Large intestine (tissue), 3 donors: ENCODE data around the gene P2RY1. TPM values are rescaled to one million over a fixed set of nuclear protein-coding genes. Genes with fewer than 3 reads are reported as not detected.

ENCODE experiments used
- DNase-seq, 2 donors: peaks; one replicate each; pipeline versions ENCODE4 v3.0.0 to v3.0.0-alpha.2; 2013
- H3K27ac ChIP-seq: one replicate; pipeline ENCODE4 v1.5.1; 2013; ENCODE audit warnings: low read length
- H3K27me3 ChIP-seq: 2 replicates; pipeline ENCODE4 v1.6.1; 2013; ENCODE audit warnings: low read length; ENCODE audit not compliant: control insufficient read depth, insufficient read depth
- H3K36me3 ChIP-seq: 2 replicates; pipeline ENCODE4 v1.6.1; 2013; ENCODE audit warnings: low read length; ENCODE audit not compliant: control insufficient read depth, insufficient read depth
- H3K4me1 ChIP-seq: one replicate; pipeline ENCODE4 v1.6.1; 2013; ENCODE audit warnings: low read length; ENCODE audit not compliant: control insufficient read depth, insufficient read depth
- H3K4me3 ChIP-seq: one replicate; pipeline ENCODE4 v1.5.1; 2013; ENCODE audit warnings: low read length
- H3K9me3 ChIP-seq: one replicate; pipeline ENCODE4 v1.6.1; 2013; ENCODE audit warnings: mild to moderate bottlenecking, low read depth, low read length, moderate library complexity; ENCODE audit not compliant: control insufficient read depth
- WGBS: methylation state at CpG from one replicate; pipeline ENCODE4 v1.1.5; 2013; ENCODE audit warnings: low lambda C conversion rate; ENCODE audit not compliant: insufficient coverage; 5-methylcytosine and 5-hydroxymethylcytosine counted together
- polyA plus RNA-seq: library from polyadenylated mRNA; unstranded; fragments of 120-200 nt; gene quantifications from one replicate; pipeline ENCODE4 v1.2.1, GENCODE V29; 2013

Gene P2RY1
- polyA plus RNA-seq, 1 donor, result 10.9 TPM

DNA sequence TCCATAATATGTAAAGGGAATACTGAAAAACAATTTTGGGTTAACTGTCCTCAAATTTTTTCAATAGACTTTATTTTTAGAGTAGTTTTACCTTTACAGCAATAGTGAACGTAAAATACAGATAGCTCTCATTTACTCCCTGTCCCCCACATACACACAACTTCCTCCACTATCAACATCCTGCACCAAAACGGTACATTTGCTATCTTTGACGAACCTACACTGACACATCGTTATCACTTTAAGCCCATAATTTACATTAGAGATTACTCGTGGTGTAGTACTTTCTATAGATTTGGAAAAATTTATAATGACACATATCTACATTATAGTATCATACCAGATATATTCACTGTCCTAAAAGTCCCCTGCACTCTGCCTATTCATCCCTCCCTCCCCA, 16.9 kb upstream of the P2RY1 start:
- H3K27me3 ChIP-seq, result no peaks in the 10 kb centered on the region
- H3K4me1 ChIP-seq, result no peaks in the 10 kb centered on the region
- WGBS, result 80% methylated on average over 1 of the region's 5 CpGs
- no peaks in the 10 kb centered on the region for H3K36me3 ChIP-seq
- H3K27ac ChIP-seq, result no peak overlapping the region
- H3K4me3 ChIP-seq, result no peak overlapping the region
- no peak for DNase-seq
- H3K9me3 ChIP-seq, result no peaks in the 10 kb centered on the region

DNA sequence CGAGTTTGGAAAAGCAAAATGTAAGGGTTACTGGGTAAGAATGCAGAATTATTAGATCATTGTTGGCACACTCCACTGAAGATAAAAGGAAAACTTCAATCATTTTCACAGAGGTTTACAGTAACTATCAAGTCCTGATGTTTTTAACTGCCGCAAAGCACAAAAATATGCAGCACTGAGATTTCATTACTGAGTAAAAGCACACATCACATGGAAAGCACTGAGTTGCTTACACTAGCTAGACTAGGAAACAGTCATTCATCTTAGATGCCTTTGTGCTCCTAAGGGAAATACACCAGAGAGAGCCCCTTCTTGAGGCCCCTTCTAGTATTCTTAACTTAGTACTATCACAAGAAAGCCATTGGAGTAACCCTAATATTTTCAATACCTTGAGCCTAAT, 11.8 kb upstream of the P2RY1 start:
- Histone ChIP-seq H3K4me1 (no peaks in the 10 kb centered on the region), H3K4me3 (no peak overlapping the region), H3K27me3 (no peaks in the 10 kb centered on the region), H3K27ac (no peak overlapping the region), H3K9me3 (no peaks in the 10 kb centered on the region), H3K36me3 (no peaks in the 10 kb centered on the region)
- DNase-seq, result peak in 1 of 2 donors; percentile 27
- WGBS, result no CpG with 5 or more reads among the region's 2 CpGs

DNA sequence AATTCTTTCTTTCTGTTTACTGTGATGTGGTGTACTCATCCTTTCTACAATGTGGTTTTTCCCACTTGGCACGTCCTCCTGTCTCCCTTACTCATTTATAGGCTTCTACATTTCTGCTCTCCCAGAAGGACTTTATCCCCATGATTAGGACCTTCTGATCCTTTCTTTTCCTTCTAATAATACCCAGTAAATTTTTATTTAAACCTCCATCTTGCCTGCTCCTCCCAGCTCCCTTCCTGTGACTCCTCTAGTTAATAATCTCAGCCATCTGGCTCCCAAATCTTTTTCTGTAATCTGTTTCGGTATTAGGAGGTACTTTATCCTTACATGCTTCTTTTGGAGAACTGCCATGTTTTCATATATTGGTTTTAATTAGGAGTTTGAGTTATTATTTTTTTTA, 11.2 kb upstream of the P2RY1 start:
- Histone ChIP-seq H3K4me3 (no peak overlapping the region), H3K27me3 (no peaks in the 10 kb centered on the region), H3K27ac (no peak overlapping the region), H3K4me1 (no peaks in the 10 kb centered on the region), H3K36me3 (no peaks in the 10 kb centered on the region), H3K9me3 (no peaks in the 10 kb centered on the region)
- DNase-seq, result no peak
- 73% methylated on average over 2 of the region's 2 CpGs for WGBS

DNA sequence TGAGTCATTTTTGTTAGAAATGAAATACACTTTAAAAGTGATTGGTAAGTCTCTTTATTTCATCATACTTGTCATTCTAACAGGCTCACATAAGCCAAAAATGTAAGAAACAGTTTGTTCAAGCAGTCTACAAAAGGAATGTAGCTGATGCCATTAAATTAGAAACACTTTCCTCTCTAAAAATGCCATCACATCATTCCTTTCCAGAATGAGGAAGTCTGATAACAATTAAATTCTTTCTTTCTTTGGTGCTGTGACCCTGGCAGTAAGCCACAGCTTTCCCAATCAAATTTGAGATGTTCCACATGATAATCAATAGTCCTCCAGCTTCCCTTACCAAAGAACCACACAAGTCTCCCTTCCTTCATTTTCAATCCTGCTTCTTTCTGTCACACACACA, 9.4 kb upstream of the P2RY1 start:
- no peak overlapping the region for H3K27ac ChIP-seq
- H3K4me1 ChIP-seq, result no peaks in the 10 kb centered on the region
- H3K4me3 ChIP-seq, result no peak overlapping the region
- no peaks in the 10 kb centered on the region for H3K9me3 ChIP-seq
- DNase-seq, result no peak
- H3K36me3 ChIP-seq, result no peaks in the 10 kb centered on the region
- H3K27me3 ChIP-seq, result no peaks in the 10 kb centered on the region

DNA sequence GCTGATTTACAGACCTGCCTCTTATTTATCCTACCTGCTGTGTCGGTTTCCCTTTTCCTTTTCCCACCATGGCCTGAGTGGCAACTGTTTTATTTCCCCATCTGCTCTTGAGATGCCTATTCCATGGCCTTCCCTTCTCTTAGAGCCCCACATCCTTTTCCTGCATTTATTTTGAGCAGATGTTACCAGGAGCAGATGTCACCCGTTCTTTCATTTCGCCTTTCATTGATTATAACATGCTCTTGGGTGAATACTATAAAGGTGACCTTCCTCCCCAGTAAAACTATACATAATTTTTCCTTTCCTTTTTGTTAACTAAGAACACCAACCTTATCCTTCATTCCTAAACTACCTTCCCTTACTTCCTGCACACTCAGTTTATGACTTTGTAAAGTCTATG, 8.5 kb upstream of the P2RY1 start:
- no peak overlapping the region for H3K27ac ChIP-seq
- H3K9me3 ChIP-seq, result no peaks in the 10 kb centered on the region
- H3K36me3 ChIP-seq, result no peaks in the 10 kb centered on the region
- 92% methylated on average over 2 of the region's 3 CpGs for WGBS
- no peaks in the 10 kb centered on the region for H3K4me1 ChIP-seq
- no peak overlapping the region for H3K4me3 ChIP-seq
- no peak for DNase-seq
- no peaks in the 10 kb centered on the region for H3K27me3 ChIP-seq

DNA sequence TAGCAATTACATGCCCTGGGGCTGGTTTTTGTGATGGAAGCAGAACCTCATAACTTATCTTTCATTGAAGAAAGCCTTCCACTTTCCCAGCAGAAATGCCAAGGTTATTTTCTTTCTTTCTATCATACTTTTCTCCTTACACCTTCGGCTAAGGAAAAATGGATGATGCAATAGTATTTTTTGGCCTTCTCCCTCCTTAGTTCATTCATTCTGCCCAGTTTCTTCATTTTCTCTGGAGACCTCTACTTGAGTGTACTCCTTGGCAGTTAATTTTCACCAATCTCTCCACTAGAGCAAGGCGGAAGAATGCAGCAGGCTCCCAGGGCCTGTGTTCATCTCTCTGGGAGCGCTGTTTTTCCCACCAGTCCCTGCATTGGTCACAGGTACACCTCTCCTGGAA, 7.6 kb upstream of the P2RY1 start:
- no peaks in the 10 kb centered on the region for H3K9me3 ChIP-seq
- no CpG with 5 or more reads among the region's 3 CpGs for WGBS
- no peak overlapping the region for H3K27ac ChIP-seq
- DNase-seq, result no peak
- H3K4me3 ChIP-seq, result no peak overlapping the region
- H3K36me3 ChIP-seq, result no peaks in the 10 kb centered on the region
- no peaks in the 10 kb centered on the region for H3K4me1 ChIP-seq
- no peaks in the 10 kb centered on the region for H3K27me3 ChIP-seq

DNA sequence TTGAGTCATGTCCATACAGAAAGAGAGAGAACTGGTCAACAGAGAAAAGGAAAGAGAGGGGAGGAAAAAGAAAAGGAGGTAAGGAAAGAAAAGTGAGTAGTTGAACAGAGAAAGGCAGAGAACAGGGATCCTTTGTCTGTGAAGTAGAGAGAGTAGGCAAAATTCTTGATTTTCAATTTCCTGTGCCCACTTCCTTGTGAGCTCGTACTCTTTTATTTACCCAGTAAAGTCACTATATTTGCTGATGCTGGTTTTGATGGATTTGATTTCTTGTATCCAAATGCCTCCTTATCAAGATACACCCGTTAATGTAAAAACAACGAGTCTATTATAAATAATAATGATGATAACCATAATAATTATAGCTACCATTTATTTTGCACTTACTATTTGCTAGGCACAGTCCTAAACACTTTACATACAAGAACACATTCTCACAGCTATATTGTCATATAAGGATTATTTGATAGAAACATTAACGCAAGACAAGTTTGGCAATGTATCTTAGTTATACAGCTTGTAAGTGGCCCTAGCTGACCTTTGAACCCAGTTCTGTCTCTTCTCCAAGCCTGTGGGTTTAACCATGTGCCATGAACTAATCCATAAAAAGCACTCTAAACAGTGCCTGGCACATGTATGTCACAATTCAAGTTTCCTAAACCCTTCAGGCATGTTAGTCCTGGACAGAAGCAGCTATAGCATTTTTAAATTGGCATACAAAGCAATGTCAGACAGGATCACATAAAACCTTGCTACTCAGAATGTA, 6.7 kb upstream of the P2RY1 start:
- H3K27me3 ChIP-seq, result no peaks in the 10 kb centered on the region
- WGBS, result 92% methylated on average over 2 of the region's 4 CpGs
- peak in 1 of 2 donors; percentile 22 for DNase-seq
- H3K27ac ChIP-seq, result no peak overlapping the region
- no peak overlapping the region for H3K4me3 ChIP-seq
- no peaks in the 10 kb centered on the region for H3K4me1 ChIP-seq
- H3K9me3 ChIP-seq, result no peaks in the 10 kb centered on the region
- H3K36me3 ChIP-seq, result no peaks in the 10 kb centered on the region

DNA sequence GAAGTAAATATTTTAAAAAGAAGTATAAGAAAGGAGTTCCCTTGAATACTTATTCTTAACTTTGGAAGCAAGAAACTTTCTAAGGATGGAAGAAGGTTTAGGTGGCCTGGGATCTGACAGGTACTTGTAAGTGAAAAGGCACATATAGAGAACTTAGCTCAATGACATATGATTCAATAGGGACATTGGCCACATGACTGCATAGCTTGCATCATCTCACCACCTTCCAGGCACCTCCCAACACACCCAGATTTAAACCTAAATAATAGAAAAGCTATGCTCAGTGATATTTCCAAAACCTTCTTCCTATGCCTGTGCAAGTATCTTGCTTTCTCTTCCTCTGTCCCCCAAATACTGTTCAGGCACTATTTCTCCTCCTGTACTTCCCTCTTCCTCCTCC, 4.7 kb upstream of the P2RY1 start:
- DNase-seq, result no peak
- H3K36me3 ChIP-seq, result no peaks in the 10 kb centered on the region

DNA sequence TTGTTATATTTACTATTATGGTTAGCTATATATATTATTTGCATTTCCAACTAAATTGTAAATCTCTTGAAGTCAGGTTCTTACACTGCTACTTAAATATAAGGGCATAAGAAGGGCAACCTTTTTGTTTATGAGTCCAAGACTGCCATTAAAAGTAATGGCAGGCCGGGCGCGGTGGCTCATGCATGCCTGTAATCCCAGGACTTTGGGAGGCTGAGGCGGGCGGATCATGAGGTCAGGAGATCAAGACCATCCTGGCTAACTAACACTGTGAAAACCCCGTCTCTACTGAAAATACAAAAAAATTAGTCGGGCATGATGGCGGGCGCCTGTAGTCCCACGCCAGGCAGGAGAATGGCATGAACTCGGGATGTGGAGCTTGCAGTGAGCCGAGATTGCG, 2.9 kb upstream of the P2RY1 start:
- no peak overlapping the region for H3K4me3 ChIP-seq
- 90% methylated on average over 2 of the region's 13 CpGs for WGBS
- H3K36me3 ChIP-seq, result no peaks in the 10 kb centered on the region
- no peaks in the 10 kb centered on the region for H3K9me3 ChIP-seq
- no peaks in the 10 kb centered on the region for H3K27me3 ChIP-seq
- no peak for DNase-seq
- no peaks in the 10 kb centered on the region for H3K4me1 ChIP-seq
- no peak overlapping the region for H3K27ac ChIP-seq

More for the DNA sequence above, 4.7 kb upstream of the P2RY1 start:
- no peaks in the 10 kb centered on the region for H3K4me1 ChIP-seq
- no peak overlapping the region for H3K4me3 ChIP-seq
- H3K9me3 ChIP-seq, result no peaks in the 10 kb centered on the region
- no peaks in the 10 kb centered on the region for H3K27me3 ChIP-seq
- H3K27ac ChIP-seq, result no peak overlapping the region

DNA sequence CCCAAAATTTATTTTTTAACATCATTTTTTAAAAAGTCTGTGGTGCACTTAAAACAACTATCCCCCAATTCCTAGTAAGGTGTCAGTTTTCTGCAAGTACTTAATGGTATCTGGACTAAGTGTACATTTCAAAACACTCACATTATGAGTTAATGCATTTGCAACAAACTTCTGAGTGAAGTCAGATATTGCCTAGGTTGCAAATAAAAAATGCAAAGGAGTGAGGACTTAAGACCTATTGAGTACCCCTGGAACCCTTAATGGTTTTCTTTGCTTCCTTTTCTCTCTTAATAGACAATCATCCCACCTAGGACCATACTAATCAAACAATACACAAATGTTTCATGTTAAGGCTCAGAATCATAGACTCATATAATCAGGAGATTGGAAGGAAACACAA, 1.8 kb upstream of the P2RY1 start:
- no peak overlapping the region for H3K27ac ChIP-seq
- H3K36me3 ChIP-seq, result no peaks in the 10 kb centered on the region
- H3K9me3 ChIP-seq, result no peaks in the 10 kb centered on the region
- no peaks in the 10 kb centered on the region for H3K4me1 ChIP-seq
- H3K4me3 ChIP-seq, result no peak overlapping the region
- DNase-seq, result no peak
- no peaks in the 10 kb centered on the region for H3K27me3 ChIP-seq

DNA sequence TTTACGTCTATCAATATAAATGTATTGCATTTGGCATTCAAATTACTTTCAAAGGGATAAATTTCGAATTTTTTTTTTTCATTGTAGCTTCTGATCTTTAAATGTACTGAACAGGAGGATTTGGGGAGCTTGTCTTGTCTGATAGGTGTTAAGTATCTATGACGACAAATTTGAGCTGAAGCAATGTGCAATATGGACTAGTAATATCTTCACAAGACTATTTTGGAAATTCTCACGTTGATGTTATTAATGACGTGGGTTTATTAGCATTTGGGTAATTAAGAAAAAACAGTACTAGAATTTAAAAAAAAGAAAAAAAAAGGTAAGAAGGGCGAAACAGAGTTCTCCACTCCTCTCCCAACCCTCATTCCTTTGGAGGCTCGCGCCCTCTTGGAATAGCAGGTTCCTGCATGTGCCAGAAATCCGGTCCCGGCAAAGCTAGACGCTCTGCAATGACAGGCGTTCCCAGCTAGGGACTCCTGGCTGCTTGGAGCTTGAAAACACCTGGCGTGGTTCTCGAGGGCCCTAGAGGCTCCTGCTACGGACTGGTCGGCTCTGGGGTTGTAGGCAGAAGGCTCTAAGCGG, 648 bp upstream of the P2RY1 start:
- Histone ChIP-seq H3K27ac (peak overlapping the region; percentile 95), H3K9me3 (no peaks in the 10 kb centered on the region), H3K36me3 (no peaks in the 10 kb centered on the region), H3K4me3 (peak overlapping the region; percentile 86), H3K27me3 (no peaks in the 10 kb centered on the region), H3K4me1 (no peaks in the 10 kb centered on the region)
- 41% methylated on average over 5 of the region's 17 CpGs for WGBS
- DNase-seq, result no peak
